Stomach (tissue), 4 donors: ENCODE data around the gene GOLGB1.

Experiments used
- POLR2A ChIP-seq, 4 donors: fragments of 450-650 bp; IDR thresholded peaks; one replicate each; pipeline ENCODE4 v1.6.1; 2016; ENCODE audit warnings: antibody characterized with exemption in 4 of 4, control low read depth in 2 of 4, mild to moderate bottlenecking in 1 of 4, moderate library complexity in 1 of 4
- TF ChIP-seq, protein P1 (sequence below), 7 experiments: fragments of 450-650 bp in 4 of 7; fragments of 200-600 bp in 3 of 7; sonication (generic) in 3 of 7; IDR thresholded peaks; one replicate each; pipeline ENCODE4 v1.5.1; 2016 to 2019; ENCODE audit warnings: antibody characterized with exemption in 7 of 7, control low read depth in 2 of 7, mild to moderate bottlenecking in 1 of 7

GRCh38 chr3:121781611-121782010 lies 32.1 kb upstream of the GOLGB1 start:
- TF ChIP-seq POLR2A (IDR thresholded peaks at IDR 0.05) = no peak
- TF ChIP-seq, protein P1, sequence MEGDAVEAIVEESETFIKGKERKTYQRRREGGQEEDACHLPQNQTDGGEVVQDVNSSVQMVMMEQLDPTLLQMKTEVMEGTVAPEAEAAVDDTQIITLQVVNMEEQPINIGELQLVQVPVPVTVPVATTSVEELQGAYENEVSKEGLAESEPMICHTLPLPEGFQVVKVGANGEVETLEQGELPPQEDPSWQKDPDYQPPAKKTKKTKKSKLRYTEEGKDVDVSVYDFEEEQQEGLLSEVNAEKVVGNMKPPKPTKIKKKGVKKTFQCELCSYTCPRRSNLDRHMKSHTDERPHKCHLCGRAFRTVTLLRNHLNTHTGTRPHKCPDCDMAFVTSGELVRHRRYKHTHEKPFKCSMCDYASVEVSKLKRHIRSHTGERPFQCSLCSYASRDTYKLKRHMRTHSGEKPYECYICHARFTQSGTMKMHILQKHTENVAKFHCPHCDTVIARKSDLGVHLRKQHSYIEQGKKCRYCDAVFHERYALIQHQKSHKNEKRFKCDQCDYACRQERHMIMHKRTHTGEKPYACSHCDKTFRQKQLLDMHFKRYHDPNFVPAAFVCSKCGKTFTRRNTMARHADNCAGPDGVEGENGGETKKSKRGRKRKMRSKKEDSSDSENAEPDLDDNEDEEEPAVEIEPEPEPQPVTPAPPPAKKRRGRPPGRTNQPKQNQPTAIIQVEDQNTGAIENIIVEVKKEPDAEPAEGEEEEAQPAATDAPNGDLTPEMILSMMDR (IDR thresholded peaks at IDR 0.05) = no peak
